ENCODE results near the gene CAMK2N2. TPM values are rescaled to one million over a fixed set of nuclear protein-coding genes. Genes with fewer than 3 reads are reported as not detected.
"Not testable (repeated sequence)": the region's sequence is repeated elsewhere in the genome, so short reads cannot be mapped to it uniquely, and the experiment has no call there.

The CAMK2N2 gene
- total and polyA plus RNA-seq, 4 donors = 0.26 to 0.36 TPM; not detected in 2

DNA sequence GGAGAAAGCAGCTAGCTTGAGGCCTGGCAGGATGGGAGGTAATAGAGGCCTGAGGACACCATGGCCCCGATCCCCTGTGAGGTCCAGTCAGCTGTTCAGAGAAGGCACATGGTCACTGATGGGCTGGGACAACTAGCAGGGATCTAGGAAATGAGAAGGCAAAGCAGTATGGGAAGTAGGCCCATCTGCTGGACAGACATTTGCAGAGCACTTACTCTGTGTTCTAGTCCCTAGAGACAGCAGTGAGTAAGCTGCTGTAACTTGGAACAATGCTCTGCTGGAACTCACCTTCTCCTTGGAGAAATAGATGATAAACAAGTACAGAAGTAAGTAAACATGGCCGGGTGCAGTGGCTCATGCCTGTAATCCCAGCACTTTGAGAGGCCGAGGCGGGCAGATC is 21.6 kb upstream of the CAMK2N2 start:
- Histone ChIP-seq H3K4me1 (ENCODE audit: control insufficient read depth in 1 of 2, insufficient read depth in 2 of 2, low read length in 2 of 2) (no peaks in the 10 kb centered on the region), H3K27me3 (ENCODE audit: control insufficient read depth in 1 of 2, insufficient read depth in 2 of 2, low read length in 1 of 2) (no peaks in the 10 kb centered on the region), H3K27ac (ENCODE audit: low read depth in 1 of 2, low read length in 2 of 2) (no peak overlapping the region), H3K4me3 (ENCODE audit: low read length in 2 of 2) (no peak overlapping the region), H3K9me3 (ENCODE audit: control insufficient read depth, low read length) (no peaks in the 10 kb centered on the region), H3K36me3 (ENCODE audit: control insufficient read depth in 1 of 2, insufficient read depth in 2 of 2, low read length in 1 of 2) (no peaks in the 10 kb centered on the region)
- no peak for ATAC-seq (ENCODE audit: low FRiP score)
- intact Hi-C loops (cut with DNase I) = no loop called here
- no peak for DNase-seq
- 92 to 94% methylated on average over 4 of the region's 4 CpGs for WGBS, 2 donors

GRCh38 chr3:184277366-184277765 is 16.0 kb upstream of the CAMK2N2 start:
- WGBS, 2 donors = 93 to 97% methylated on average over 6 of the region's 6 CpGs
- peak; percentile 17 for ATAC-seq (ENCODE audit: low FRiP score)
- no peak for DNase-seq

GRCh38 chr3:184275961-184276910 is 14.9 kb upstream of the CAMK2N2 start, which contains the start of gene ECE2:
TSS of gene ECE2 (plus strand) at chr3:184276022. CDS start at chr3:184276154, 132 bp downstream.
- 13 to 15% methylated on average over 45 to 65 of the region's 65 CpGs for WGBS, 2 donors
- intact Hi-C loops (cut with DNase I) = no loop called here
- Histone ChIP-seq H3K36me3 (ENCODE audit: control insufficient read depth in 1 of 2, insufficient read depth in 2 of 2, low read length in 1 of 2) (no peaks in the 10 kb centered on the region), H3K27me3 (ENCODE audit: control insufficient read depth in 1 of 2, insufficient read depth in 2 of 2, low read length in 1 of 2) (no peaks in the 10 kb centered on the region), H3K9me3 (ENCODE audit: control insufficient read depth, low read length) (no peaks in the 10 kb centered on the region), H3K4me3 (ENCODE audit: low read length in 2 of 2) (no peak within 1 kb of the TSS), H3K27ac (ENCODE audit: low read depth in 1 of 2, low read length in 2 of 2) (no peak within 1 kb of the TSS), H3K4me1 (ENCODE audit: control insufficient read depth in 1 of 2, insufficient read depth in 2 of 2, low read length in 2 of 2) (no peaks in the 10 kb centered on the region)
- ATAC-seq (ENCODE audit: low FRiP score) = no peak
- DNase-seq = no peak

More at GRCh38 chr3:184277366-184277765, 16.0 kb upstream of the CAMK2N2 start:
- Histone ChIP-seq H3K36me3 (ENCODE audit: control insufficient read depth in 1 of 2, insufficient read depth in 2 of 2, low read length in 1 of 2) (no peaks in the 10 kb centered on the region), H3K9me3 (ENCODE audit: control insufficient read depth, low read length) (no peaks in the 10 kb centered on the region), H3K4me1 (ENCODE audit: control insufficient read depth in 1 of 2, insufficient read depth in 2 of 2, low read length in 2 of 2) (no peaks in the 10 kb centered on the region), H3K27ac (ENCODE audit: low read depth in 1 of 2, low read length in 2 of 2) (no peak overlapping the region), H3K4me3 (ENCODE audit: low read length in 2 of 2) (no peak overlapping the region), H3K27me3 (ENCODE audit: control insufficient read depth in 1 of 2, insufficient read depth in 2 of 2, low read length in 1 of 2) (no peaks in the 10 kb centered on the region)
- intact Hi-C loops (cut with DNase I) = no loop called here

DNA sequence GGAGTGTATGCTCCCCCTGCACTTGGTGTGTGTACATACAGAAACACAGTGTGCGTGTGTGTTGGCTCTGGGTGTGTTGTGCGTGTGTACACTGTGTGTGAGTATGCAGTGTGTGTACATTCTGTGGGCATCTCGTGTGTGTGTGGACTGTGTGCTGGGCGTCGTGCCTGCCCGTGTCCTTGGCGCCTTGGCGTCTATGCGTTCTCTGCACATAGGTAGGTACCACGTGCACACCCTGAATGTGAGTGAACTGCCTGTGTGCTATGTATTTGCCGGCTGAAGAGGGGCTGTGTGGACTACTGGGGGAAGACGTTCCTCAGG is 14.0 kb upstream of the CAMK2N2 start:
- DNase-seq (no peak), ATAC-seq (ENCODE audit: low FRiP score) (no peak)
- Histone ChIP-seq H3K36me3 (ENCODE audit: control insufficient read depth in 1 of 2, insufficient read depth in 2 of 2, low read length in 1 of 2) (no peaks in the 10 kb centered on the region), H3K4me1 (ENCODE audit: control insufficient read depth in 1 of 2, insufficient read depth in 2 of 2, low read length in 2 of 2) (no peaks in the 10 kb centered on the region), H3K4me3 (ENCODE audit: low read length in 2 of 2) (no peak overlapping the region), H3K27ac (ENCODE audit: low read depth in 1 of 2, low read length in 2 of 2) (no peak overlapping the region), H3K9me3 (ENCODE audit: control insufficient read depth, low read length) (no peaks in the 10 kb centered on the region), H3K27me3 (ENCODE audit: control insufficient read depth in 1 of 2, insufficient read depth in 2 of 2, low read length in 1 of 2) (no peaks in the 10 kb centered on the region)
- 70 to 73% methylated on average over 12 of the region's 12 CpGs for WGBS, 2 donors
- intact Hi-C loops (cut with DNase I) = no loop called here

DNA sequence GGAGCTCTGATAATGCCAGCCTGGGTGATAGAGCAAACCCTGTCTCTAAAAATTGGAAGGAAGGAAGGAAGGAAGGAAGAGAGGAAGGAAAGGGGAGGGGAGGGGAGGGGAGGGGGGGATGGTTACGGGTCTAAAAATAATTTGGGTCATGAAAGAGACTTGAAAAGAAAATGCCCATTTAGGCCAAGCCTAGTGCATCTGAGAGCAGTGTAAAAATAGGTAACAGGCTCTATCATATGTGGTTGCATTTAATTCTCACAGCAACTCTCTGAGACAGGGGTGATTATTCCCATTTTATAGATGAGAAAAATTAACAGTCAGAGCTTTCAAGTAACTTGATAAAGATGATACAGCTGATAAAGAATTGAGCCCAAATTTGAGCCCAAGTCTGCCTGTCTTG is 10.9 kb upstream of the CAMK2N2 start:
- Histone ChIP-seq H3K27ac (ENCODE audit: low read depth in 1 of 2, low read length in 2 of 2) (no peak overlapping the region), H3K9me3 (ENCODE audit: control insufficient read depth, low read length) (no peaks in the 10 kb centered on the region), H3K4me1 (ENCODE audit: control insufficient read depth in 1 of 2, insufficient read depth in 2 of 2, low read length in 2 of 2) (no peaks in the 10 kb centered on the region), H3K36me3 (ENCODE audit: control insufficient read depth in 1 of 2, insufficient read depth in 2 of 2, low read length in 1 of 2) (no peaks in the 10 kb centered on the region), H3K27me3 (ENCODE audit: control insufficient read depth in 1 of 2, insufficient read depth in 2 of 2, low read length in 1 of 2) (no peaks in the 10 kb centered on the region), H3K4me3 (ENCODE audit: low read length in 2 of 2) (no peak overlapping the region)
- ATAC-seq (ENCODE audit: low FRiP score) (no peak), DNase-seq (no peak)
- 27 to 36% methylated on average over 1 of the region's 1 CpG for WGBS, 2 donors
- intact Hi-C loops (cut with DNase I) = no loop called here

- 90 to 92% methylated on average over 1 of the region's 1 CpG for WGBS, 2 donors
- intact Hi-C loops (cut with DNase I); H3K36me3 ChIP-seq (ENCODE audit: control insufficient read depth in 1 of 2, insufficient read depth in 2 of 2, low read length in 1 of 2); H3K9me3 ChIP-seq (ENCODE audit: control insufficient read depth, low read length); ATAC-seq (ENCODE audit: low FRiP score); DNase-seq; H3K27ac ChIP-seq (ENCODE audit: low read depth in 1 of 2, low read length in 2 of 2); H3K27me3 ChIP-seq (ENCODE audit: control insufficient read depth in 1 of 2, insufficient read depth in 2 of 2, low read length in 1 of 2); H3K4me3 ChIP-seq (ENCODE audit: low read length in 2 of 2); H3K4me1 ChIP-seq (ENCODE audit: control insufficient read depth in 1 of 2, insufficient read depth in 2 of 2, low read length in 2 of 2): not testable (repeated sequence)
These were observed 5.9 kb upstream of the CAMK2N2 start for GRCh38 chr3:184267249-184267648.

- H3K9me3 ChIP-seq (ENCODE audit: control insufficient read depth, low read length) = no peaks in the 10 kb centered on the region
- no peak overlapping the region for H3K27ac ChIP-seq (ENCODE audit: low read depth in 1 of 2, low read length in 2 of 2)
- no peaks in the 10 kb centered on the region for H3K36me3 ChIP-seq (ENCODE audit: control insufficient read depth in 1 of 2, insufficient read depth in 2 of 2, low read length in 1 of 2)
- WGBS, 2 donors = 18 to 20% methylated on average over 15 of the region's 15 CpGs
- intact Hi-C loops (cut with DNase I) = loop anchor here in 1 of 2 donors (5.0 kb wide), 1 partner anchor 35 kb away; the partner anchor contains the start of gene PSMD2
- H3K4me3 ChIP-seq (ENCODE audit: low read length in 2 of 2) = no peak overlapping the region
- H3K4me1 ChIP-seq (ENCODE audit: control insufficient read depth in 1 of 2, insufficient read depth in 2 of 2, low read length in 2 of 2) = no peaks in the 10 kb centered on the region
- H3K27me3 ChIP-seq (ENCODE audit: control insufficient read depth in 1 of 2, insufficient read depth in 2 of 2, low read length in 1 of 2) = peaks cover 0 to 2% of the 10 kb centered on the region in 2 donors
- no peak for ATAC-seq (ENCODE audit: low FRiP score)
- DNase-seq = no peak
These were observed 1.4 kb upstream of the CAMK2N2 start for GRCh38 chr3:184262764-184263179.

GRCh38 chr3:184261854-184262763 is 756 bp upstream of the CAMK2N2 start:
- Histone ChIP-seq H3K36me3 (ENCODE audit: control insufficient read depth in 1 of 2, insufficient read depth in 2 of 2, low read length in 1 of 2) (no peaks in the 10 kb centered on the region), H3K9me3 (ENCODE audit: control insufficient read depth, low read length) (no peaks in the 10 kb centered on the region), H3K4me3 (ENCODE audit: low read length in 2 of 2) (peak overlapping the region; percentile 47 to 52), H3K27me3 (ENCODE audit: control insufficient read depth in 1 of 2, insufficient read depth in 2 of 2, low read length in 1 of 2) (peaks cover 0 to 2% of the 10 kb centered on the region in 2 donors), H3K27ac (ENCODE audit: low read depth in 1 of 2, low read length in 2 of 2) (no peak overlapping the region), H3K4me1 (ENCODE audit: control insufficient read depth in 1 of 2, insufficient read depth in 2 of 2, low read length in 2 of 2) (no peaks in the 10 kb centered on the region)
- DNase-seq (no peak), ATAC-seq (ENCODE audit: low FRiP score) (no peak)
- 2% methylated on average over 57 to 66 of the region's 66 CpGs for WGBS, 2 donors
- intact Hi-C loops (cut with DNase I) = loop anchor here in 1 of 2 donors (5.0 kb wide), 1 partner anchor 35 kb away; the partner anchor contains the start of gene PSMD2

Data from aorta (tissue), 5 donors.